NCI-H187 (cell line): ENCODE measurements around the gene TCAIM.

ENCODE experiments used
- DNase-seq, 2 experiments: peaks; one replicate each; lab custom pipeline; 2025; lab: John Stamatoyannopoulos, UW

TCAIM gene

GRCh38 chr3:44444896-44445691, 106.5 kb downstream of the TCAIM start:
- DNase-seq, result no peak

DNA sequence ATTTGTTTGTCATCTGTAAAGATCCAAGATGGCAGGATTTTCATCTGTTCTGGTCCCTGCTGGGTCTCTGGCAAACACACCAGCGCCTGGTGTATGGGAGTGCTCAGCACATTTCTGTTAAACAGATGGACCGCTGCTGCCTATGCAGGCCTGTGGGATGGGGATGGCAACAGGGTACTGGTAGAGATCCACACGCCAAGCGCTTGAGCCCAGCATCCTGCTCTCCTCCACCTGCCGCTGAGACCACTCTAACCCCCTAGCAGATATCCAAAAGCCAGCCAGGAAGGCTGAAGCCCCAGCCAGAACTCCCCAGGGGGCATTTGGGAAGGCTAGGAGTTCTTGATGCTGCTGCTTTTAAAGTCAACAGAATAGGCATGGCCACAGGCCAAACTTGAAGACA, 107.2 kb downstream of the TCAIM start:
- no peak for DNase-seq

GRCh38 chr3:44446929-44447328, 108.4 kb downstream of the TCAIM start:
- DNase-seq, result no peak

GRCh38 chr3:44451441-44451840, 112.9 kb downstream of the TCAIM start:
- DNase-seq, result no peak

GRCh38 chr3:44454258-44454657, 115.7 kb downstream of the TCAIM start:
- no peak for DNase-seq

DNA sequence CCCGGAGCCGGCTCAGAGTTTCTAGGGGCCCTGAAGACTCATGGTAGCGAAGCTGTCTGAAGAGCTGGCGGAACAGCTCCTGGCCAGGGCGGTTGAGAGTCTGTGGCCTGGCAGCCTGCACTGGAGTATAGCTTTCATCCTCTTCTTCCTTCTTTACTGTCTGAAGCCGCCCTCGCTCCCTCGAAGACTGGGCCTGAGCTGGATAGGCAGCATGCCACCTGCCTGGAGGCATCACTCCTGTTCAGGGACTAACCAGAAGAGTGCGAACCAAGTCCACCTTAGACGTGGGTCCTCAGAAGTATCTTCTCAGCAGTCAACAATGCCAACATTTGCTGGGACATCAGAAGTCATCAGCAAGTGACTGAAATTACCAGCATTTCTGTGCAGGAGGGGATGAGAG, 116.8 kb downstream of the TCAIM start:
- DNase-seq, result no peak
